T-helper 1 cell (primary cell): ENCODE results near the gene PLXNA3.
A peak's percentile ranks its signal among the peaks of the same experiment; 100 is the strongest.

Source experiments
- DNase-seq, 5 donors: peaks; one replicate each; pipeline ENCODE4 v3.0.0-alpha.2; 2012 to 2020
- total RNA-seq, 4 donors: gene quantifications; one replicate each; lab custom pipeline; 2026; lab: John Stamatoyannopoulos, UW

The PLXNA3 gene
- total RNA-seq: 82.3 to 116 (median 89.2) reads per million in 4 donors

- peak; percentile 34 to 67 (median 47) for DNase-seq
Observed at GRCh38 chrX:154458116-154458953, at the start of gene PLXNA3. Gene PLXNA3 (plus strand): TSS chrX:154458281. CDS start chrX:154460184, 1,903 bp downstream.

GRCh38 chrX:154408659-154409221 lies 49.3 kb upstream of the PLXNA3 start:
- no peak for DNase-seq

GRCh38 chrX:154409222-154409871 lies 48.7 kb upstream of the PLXNA3 start, which contains the start of gene DNASE1L1:
Gene DNASE1L1 (minus strand): TSS chrX:154409254. CDS start chrX:154405568, 3,686 bp downstream.
- peak in 2 of 5 donors; percentile 8 to 10 for DNase-seq

GRCh38 chrX:154411981-154412340 lies 46.1 kb upstream of the PLXNA3 start:
- peak in 3 of 5 donors; percentile 18 to 63 (median 46) for DNase-seq

GRCh38 chrX:154412468-154412867 lies 45.6 kb upstream of the PLXNA3 start:
- DNase-seq: peak in 2 of 5 donors; percentile 15 to 64

GRCh38 chrX:154413142-154413541 lies 44.9 kb upstream of the PLXNA3 start:
- DNase-seq: no peak

GRCh38 chrX:154417157-154417556 lies 40.9 kb upstream of the PLXNA3 start:
- DNase-seq: no peak

- DNase-seq: no peak
Observed at GRCh38 chrX:154419189-154419588, 38.9 kb upstream of the PLXNA3 start.

- no peak for DNase-seq
Observed at GRCh38 chrX:154419688-154420401, 38.2 kb upstream of the PLXNA3 start.

- no peak for DNase-seq
Observed at GRCh38 chrX:154420402-154420756, 37.7 kb upstream of the PLXNA3 start.

- no peak for DNase-seq
Observed at GRCh38 chrX:154426916-154427770, 30.9 kb upstream of the PLXNA3 start.

GRCh38 chrX:154428176-154429171 lies 29.6 kb upstream of the PLXNA3 start, which contains the start of gene ATP6AP1:
Gene ATP6AP1 (plus strand): TSS chrX:154428677. CDS start chrX:154428693, 16 bp downstream.
- DNase-seq: peak; percentile 77 to 92 (median 83)

- no peak for DNase-seq
Observed at GRCh38 chrX:154429711-154430110, 28.4 kb upstream of the PLXNA3 start.

- DNase-seq: no peak
Observed at GRCh38 chrX:154430479-154430878, 27.6 kb upstream of the PLXNA3 start.

- DNase-seq: no peak
Observed at GRCh38 chrX:154430916-154431315, 27.2 kb upstream of the PLXNA3 start.

- no peak for DNase-seq
Observed at GRCh38 chrX:154431341-154431740, 26.7 kb upstream of the PLXNA3 start.

- no peak for DNase-seq
Observed at GRCh38 chrX:154432210-154432609, 25.9 kb upstream of the PLXNA3 start.

GRCh38 chrX:154433605-154434004 lies 24.5 kb upstream of the PLXNA3 start:
- no peak for DNase-seq

GRCh38 chrX:154434394-154435168 lies 23.5 kb upstream of the PLXNA3 start:
- no peak for DNase-seq
